K562 (cell line): Measurements from ENCODE around the gene SLC30A4. TPM values are rescaled to one million over a fixed set of nuclear protein-coding genes. Genes with fewer than 3 reads are reported as not detected.

ENCODE experiments used
- ATAC-seq: fragments of 200-7000 bp; cut with Tn5 transposase; 3 replicates; pipeline ENCODE4 v1.9.1; 2020; ENCODE audit warnings: moderate library complexity
- BruUV-seq: library from RNA; stranded (reverse); fragments of 400-500 nt; replicated peaks from 2 replicates; lab custom pipeline; 2021; lab: Mats Ljungman, UMichigan
- CTCF ChIA-PET: fragments of 300-600 bp; formaldehyde crosslinking; extraction: SDS; loops from one replicate; lab custom pipeline; 2021; ENCODE audit warnings: low intra/inter-chr PET ratio; lab: Yijun Ruan, JAX
- POLR2A ChIA-PET: fragments of 300-600, 350-650 bp; sonication (Branson Sonifier 250); formaldehyde crosslinking; extraction: SDS; loops from one replicate; lab custom pipeline; 2021; ENCODE audit warnings: antibody characterized with exemption, inconsistent platforms; lab: Yijun Ruan, JAX
- DNase-seq, 4 experiments: peaks; one replicate each; pipeline versions ENCODE4 v3.0.0 to v3.0.0-alpha.2; 2011 to 2018; ENCODE audit warnings: low spot score in 3 of 4, mixed read lengths in 3 of 4; ENCODE audit errors: extremely low read depth in 1 of 4
- FAIRE-seq: peaks from 2 replicates; lab custom pipeline; 2011; peaks lifted over from hg19 to GRCh38; lab: Jason Lieb, UNC
- H2AFZ ChIP-seq: 2 replicates; pipeline ENCODE4 v1.6.0; 2011; ENCODE audit warnings: low read depth, low read length, control low read depth, inconsistent platforms
- H3K27ac ChIP-seq: fragments of 200-600 bp; 3 replicates; pipeline ENCODE4 v1.8.0; 2011; ENCODE audit warnings: low read depth, mild to moderate bottlenecking, control low read depth, inconsistent platforms, low read length, moderate library complexity, mixed read lengths; ENCODE audit errors: extremely low read depth
- H3K27me3 ChIP-seq, 2 experiments: fragments of 300-600 bp in 1 of 2; 2 replicates in 1 of 2; 3 replicates in 1 of 2; pipeline versions ENCODE4 v1.6.0 to v1.8.0; 2011; ENCODE audit warnings: inconsistent platforms in 2 of 2, low read length in 2 of 2, mild to moderate bottlenecking in 1 of 2, mixed read lengths in 1 of 2, moderate library complexity in 1 of 2; ENCODE audit not compliant: control insufficient read depth in 2 of 2, insufficient read depth in 2 of 2
- H3K36me3 ChIP-seq: fragments of 300-600 bp; 3 replicates; pipeline ENCODE4 v1.8.0; 2011; ENCODE audit warnings: mild to moderate bottlenecking, low read length, inconsistent platforms; ENCODE audit not compliant: control insufficient read depth, insufficient read depth
- H3K4me1 ChIP-seq, 2 experiments: fragments of 200-600 bp in 1 of 2; replicated peaks in 1 of 2; 2 replicates in 1 of 2; 3 replicates in 1 of 2; pipeline versions ENCODE4 v1.5.1 to v1.8.0; 2011; ENCODE audit warnings: inconsistent platforms in 2 of 2, low read length in 2 of 2, mild to moderate bottlenecking in 1 of 2, mixed read lengths in 1 of 2, moderate library complexity in 1 of 2; ENCODE audit not compliant: control insufficient read depth in 2 of 2, insufficient read depth in 2 of 2
- H3K4me2 ChIP-seq: 2 replicates; pipeline ENCODE4 v1.6.1; 2011; ENCODE audit warnings: low read length, control low read depth, inconsistent platforms, mixed read lengths; ENCODE audit not compliant: insufficient read depth
- H3K4me3 ChIP-seq: fragments of 200-600 bp; sonication (generic), shearing (Covaris generic); 2 replicates; pipeline ENCODE4 v1.5.1; 2016; ENCODE audit warnings: control low read depth, inconsistent platforms
- H3K79me2 ChIP-seq: fragments of 200-600 bp; 3 replicates; pipeline ENCODE4 v1.8.0; 2011; ENCODE audit warnings: low read length, inconsistent platforms; ENCODE audit not compliant: control insufficient read depth, insufficient read depth
- H3K9ac ChIP-seq, 2 experiments: 2 replicates each; pipeline versions ENCODE4 v1.6.0 to v1.6.1; 2011; ENCODE audit warnings: low read depth in 2 of 2, low read length in 2 of 2, control low read depth in 1 of 2, inconsistent platforms in 1 of 2, mild to moderate bottlenecking in 1 of 2, mixed read lengths in 1 of 2; ENCODE audit not compliant: insufficient read depth in 1 of 2
- H3K9me1 ChIP-seq: one replicate; pipeline ENCODE4 v1.6.0; 2011; ENCODE audit warnings: inconsistent platforms, mild to moderate bottlenecking, low read length, moderate library complexity; ENCODE audit not compliant: control insufficient read depth, insufficient read depth
- H3K9me3 ChIP-seq: replicated peaks from 2 replicates; pipeline ENCODE4 v1.5.1; 2011; ENCODE audit warnings: low read depth, low read length, inconsistent platforms; ENCODE audit not compliant: control insufficient read depth, insufficient read depth
- H4K20me1 ChIP-seq: replicated peaks from 2 replicates; pipeline ENCODE4 v1.6.1; 2011; ENCODE audit warnings: low read length, inconsistent platforms, mixed read lengths; ENCODE audit not compliant: control insufficient read depth, insufficient read depth
- BHLHE40 ChIP-seq: IDR thresholded peaks from 2 replicates; pipeline ENCODE4 v1.6.1; 2011; ENCODE audit warnings: low read length, improper control_type of control experiment
- FOXJ2 ChIP-seq: fragments of 200-800 bp; sonication (Bioruptor generic); IDR thresholded peaks from 2 replicates; pipeline ENCODE4 v1.6.1; 2016; ENCODE audit warnings: missing genetic modification characterization, missing compliant biosample characterization
- HNRNPUL1 ChIP-seq: fragments of 200-400 bp; formaldehyde crosslinking; IDR thresholded peaks from 2 replicates; pipeline ENCODE4 v1.6.1; 2017; ENCODE audit warnings: low read length
- NFE2 ChIP-seq: IDR thresholded peaks from 2 replicates; pipeline ENCODE4 v1.6.1; 2014; ENCODE audit warnings: antibody characterized with exemption, low read depth
- NRF1 ChIP-seq, 2 experiments: fragments of 450-650 bp; IDR thresholded peaks in 1 of 2; conservative IDR thresholded peaks in 1 of 2; 2 replicates each; pipeline ENCODE4 v1.6.1; 2014; ENCODE audit warnings: mild to moderate bottlenecking in 2 of 2
- PML ChIP-seq: IDR thresholded peaks from 2 replicates; pipeline ENCODE4 v1.6.1; 2012; ENCODE audit warnings: low read length, inconsistent platforms
- SMAD3 ChIP-seq: fragments of 450-650 bp; formaldehyde crosslinking; conservative IDR thresholded peaks from 2 replicates; pipeline ENCODE4 v1.4.0; 2020; ENCODE audit warnings: mild to moderate bottlenecking
- TCF3 ChIP-seq: sonication (generic); formaldehyde crosslinking; IDR thresholded peaks from 2 replicates; pipeline ENCODE4 v1.4.0; 2020; ENCODE audit warnings: mild to moderate bottlenecking, missing genetic modification reagents
- XRCC3 ChIP-seq: fragments of 450-650 bp; IDR thresholded peaks from 2 replicates; pipeline ENCODE4 v1.6.1; 2017; ENCODE audit warnings: mild to moderate bottlenecking, moderate library complexity
- ZNF655 ChIP-seq: fragments of 250-450 bp; sonication (Bioruptor Pico); IDR thresholded peaks from 2 replicates; pipeline ENCODE4 v1.5.0; 2021
- WGBS: fragments of 100-300 bp; shearing (Covaris generic); methylation state at CpG from one replicate; pipeline ENCODE4 v1.1.6; 2016; ENCODE audit warnings: low coverage, mixed read lengths; ENCODE audit not compliant: insufficient coverage; ENCODE audit errors: missing lambda C conversion rate; 5-methylcytosine and 5-hydroxymethylcytosine counted together
- in situ Hi-C: fragments of 300-500 bp; cut with MboI; formaldehyde crosslinking; loops from 4 replicates; pipeline ENCODE4 v1.15.0; 2018; ENCODE audit warnings: inconsistent platforms, mixed read lengths
- intact Hi-C: fragments of 100-400 bp; cut with micrococcal nuclease; formaldehyde crosslinking; loops from 2 replicates; pipeline ENCODE4 v1.14.2; 2022
- polyA plus RNA-seq, 8 experiments: library from polyadenylated mRNA; depleted of rRNA in 4 of 8; stranded (reverse) in 5 of 8; unstranded in 3 of 8; fragments of >200 nt; fragmentation: Nextera tagmentation in 2 of 8; fragmentation: Illumina TruSeq in 1 of 8; extraction: Ambion mirVana in 2 of 8; extraction: Trizol in 1 of 8; gene quantifications; 2 replicates each; pipeline versions ENCODE4 v1.2.1 to v1.2.3, GENCODE V29; 2011 to 2014; ENCODE audit warnings: inconsistent platforms in 1 of 8, missing spikeins in 1 of 8
- total RNA-seq, 7 experiments: library from RNA; depleted of rRNA in 6 of 7; stranded (reverse); fragments of >200 nt in 6 of 7; fragmentation: Illumina TruSeq in 2 of 7; extraction: Trizol in 2 of 7; gene quantifications; 2 replicates each; pipeline versions ENCODE4 v1.2.1 to v1.2.3, GENCODE V29; 2011 to 2021; ENCODE audit warnings: low replicate concordance in 1 of 7

The SLC30A4 gene
- total and polyA plus RNA-seq, 9 of the 15 experiments (the other 6 are each of a cell fraction or from before 2014, with no cell fraction given) = 0.21 to 0.73 (median 0.36) TPM

- H3K27ac ChIP-seq = no peak overlapping the region
- no peaks in the 10 kb centered on the region for H4K20me1 ChIP-seq
- no peak for DNase-seq
- no peaks in the 10 kb centered on the region for H3K27me3 ChIP-seq
- H2AFZ ChIP-seq = no peak overlapping the region
- FAIRE-seq = no peak
- intact Hi-C loops (no loop called here), in situ Hi-C loops (no loop called here)
- no peaks in the 10 kb centered on the region for H3K79me2 ChIP-seq
- peaks cover 4% of the 10 kb centered on the region for H3K9me1 ChIP-seq
- no peak overlapping the region for H3K9ac ChIP-seq
- peaks cover 0 to 6% of the 10 kb centered on the region in 2 experiments; a peak in 3 of 5 replicates for H3K4me1 ChIP-seq
- ChIA-PET CTCF (no interaction called here), POLR2A (no interaction called here)
- H3K36me3 ChIP-seq = no peaks in the 10 kb centered on the region
- 45% methylated on average over 3 of the region's 3 CpGs for WGBS
- no peak for ATAC-seq
- H3K4me3 ChIP-seq = no peak overlapping the region
- H3K9me3 ChIP-seq = no peaks in the 10 kb centered on the region
- no peak overlapping the region for H3K4me2 ChIP-seq
- TF ChIP-seq NFE2 = no peak
- no peak for TF ChIP-seq FOXJ2 (tag)
- TF ChIP-seq ZNF655 (CRISPR knock-in tag) = no peak
- TF ChIP-seq PML = no peak
- TF ChIP-seq NRF1 (conservative IDR thresholded peaks at IDR 0.05 in 1 of 2, IDR thresholded peaks at IDR 0.05 in 1 of 2) = no peak
- TF ChIP-seq TCF3 = no peak
- TF ChIP-seq BHLHE40 = no peak
- TF ChIP-seq HNRNPUL1 = no peak
- TF ChIP-seq XRCC3 = no peak
- no peak for TF ChIP-seq SMAD3
- no TSS peak for BruUV-seq
Observed at GRCh38 chr15:45539680-45540079, 17.1 kb upstream of the SLC30A4 start.
